ENCODE results near the gene DOCK3.

- TF ChIP-seq, protein P1, sequence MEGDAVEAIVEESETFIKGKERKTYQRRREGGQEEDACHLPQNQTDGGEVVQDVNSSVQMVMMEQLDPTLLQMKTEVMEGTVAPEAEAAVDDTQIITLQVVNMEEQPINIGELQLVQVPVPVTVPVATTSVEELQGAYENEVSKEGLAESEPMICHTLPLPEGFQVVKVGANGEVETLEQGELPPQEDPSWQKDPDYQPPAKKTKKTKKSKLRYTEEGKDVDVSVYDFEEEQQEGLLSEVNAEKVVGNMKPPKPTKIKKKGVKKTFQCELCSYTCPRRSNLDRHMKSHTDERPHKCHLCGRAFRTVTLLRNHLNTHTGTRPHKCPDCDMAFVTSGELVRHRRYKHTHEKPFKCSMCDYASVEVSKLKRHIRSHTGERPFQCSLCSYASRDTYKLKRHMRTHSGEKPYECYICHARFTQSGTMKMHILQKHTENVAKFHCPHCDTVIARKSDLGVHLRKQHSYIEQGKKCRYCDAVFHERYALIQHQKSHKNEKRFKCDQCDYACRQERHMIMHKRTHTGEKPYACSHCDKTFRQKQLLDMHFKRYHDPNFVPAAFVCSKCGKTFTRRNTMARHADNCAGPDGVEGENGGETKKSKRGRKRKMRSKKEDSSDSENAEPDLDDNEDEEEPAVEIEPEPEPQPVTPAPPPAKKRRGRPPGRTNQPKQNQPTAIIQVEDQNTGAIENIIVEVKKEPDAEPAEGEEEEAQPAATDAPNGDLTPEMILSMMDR (IDR thresholded peaks at IDR 0.05; ENCODE audit: low read depth, low read length), result no peak
- no peak for TF ChIP-seq EZH2phosphoT487 (IDR thresholded peaks at IDR 0.05; ENCODE audit: low read depth)
Measured at GRCh38 chr3:51075221-51075775, 400.6 kb downstream of the DOCK3 start.
